B cell (primary cell): ENCODE data around the gene CBARP. TPM values are rescaled to one million over a fixed set of nuclear protein-coding genes. Genes with fewer than 3 reads are reported as not detected.
A peak's percentile ranks its signal among the peaks of the same experiment; 100 is the strongest.

Source experiments
- ATAC-seq: fragments of 200-7000 bp; cut with Tn5 transposase; one replicate; pipeline ENCODE4 v1.10.0; 2021; ENCODE audit warnings: low read depth, mild to moderate bottlenecking, moderate number of reproducible peaks, moderate library complexity
- CTCF ChIA-PET: fragments of 350-600 bp; sonication (Branson Sonifier 250); formaldehyde crosslinking; loops from one replicate; lab custom pipeline; 2021; ENCODE audit warnings: antibody characterized with exemption, inconsistent platforms; lab: Charles Lee
- POLR2A ChIA-PET: fragments of 350-600 bp; sonication (Branson Sonifier 250); formaldehyde crosslinking; loops from one replicate; lab custom pipeline; 2021; ENCODE audit warnings: antibody characterized with exemption; lab: Charles Lee
- DNase-seq: peaks from one replicate; pipeline ENCODE4 v3.0.0; 2013
- H2AFZ ChIP-seq: 2 replicates; pipeline ENCODE4 v1.6.1; 2012; ENCODE audit warnings: mild to moderate bottlenecking, low read depth, low read length; ENCODE audit not compliant: insufficient read depth, poor library complexity, severe bottlenecking
- H3K27ac ChIP-seq, 2 donors: 1 replicate in 1 of 2; 2 replicates in 1 of 2; pipeline ENCODE4 v1.5.1; 2012 to 2013; ENCODE audit warnings: low read length in 2 of 2, mild to moderate bottlenecking in 2 of 2, moderate library complexity in 1 of 2
- H3K27me3 ChIP-seq, 4 experiments: fragments of 200-600 bp in 1 of 4; sonication (generic) in 1 of 4; replicated peaks in 1 of 4; 1 replicate in 2 of 4; 2 replicates in 2 of 4; pipeline versions ENCODE4 v1.6.1 to v1.7.0; 2013 to 2016; ENCODE audit warnings: low read length in 3 of 4, mild to moderate bottlenecking in 2 of 4, mixed read lengths in 1 of 4, moderate library complexity in 1 of 4; ENCODE audit not compliant: insufficient read depth in 4 of 4, control insufficient read depth in 3 of 4; ENCODE audit errors: control extremely low read depth in 1 of 4
- H3K36me3 ChIP-seq, 2 experiments: replicated peaks in 1 of 2; 1 replicate in 1 of 2; 2 replicates in 1 of 2; pipeline versions ENCODE4 v1.6.1 to v1.7.1; 2013; ENCODE audit warnings: low read length in 1 of 2; ENCODE audit not compliant: insufficient read depth in 2 of 2, control insufficient read depth in 1 of 2; ENCODE audit errors: control extremely low read depth in 1 of 2, extremely low read depth in 1 of 2
- H3K4me1 ChIP-seq, 2 donors: fragments of 200-600 bp in 1 of 2; sonication (generic) in 1 of 2; 1 replicate in 1 of 2; 2 replicates in 1 of 2; pipeline versions ENCODE4 v1.5.1 to v1.6.1; 2013 to 2017; ENCODE audit warnings: low read length in 2 of 2; ENCODE audit not compliant: control insufficient read depth in 2 of 2, insufficient read depth in 2 of 2
- H3K4me2 ChIP-seq: replicated peaks from 2 replicates; pipeline ENCODE3; 2012; ENCODE audit warnings: mild to moderate bottlenecking, low read depth, low read length; ENCODE audit not compliant: poor library complexity, severe bottlenecking
- H3K4me3 ChIP-seq, 5 experiments: fragments of 200-600 bp in 1 of 5; sonication (generic) in 1 of 5; 1 replicate in 3 of 5; 2 replicates in 2 of 5; pipeline versions ENCODE4 v1.5.1 to v1.7.0; 2011 to 2016; ENCODE audit warnings: low read length in 4 of 5, mild to moderate bottlenecking in 4 of 5, low read depth in 2 of 5, control low read depth in 1 of 5, moderate library complexity in 1 of 5; ENCODE audit not compliant: insufficient read depth in 1 of 5; ENCODE audit errors: control extremely low read depth in 1 of 5, extremely low read depth in 1 of 5
- H3K79me2 ChIP-seq: fragments of 200-600 bp; sonication (generic); one replicate; pipeline ENCODE4 v1.6.0; 2016; ENCODE audit warnings: low read length; ENCODE audit not compliant: control insufficient read depth, insufficient read depth
- H3K9ac ChIP-seq: fragments of 200-600 bp; sonication (generic); 2 replicates; pipeline ENCODE4 v1.6.1; 2017; ENCODE audit warnings: mild to moderate bottlenecking, low read length, moderate library complexity
- H3K9me3 ChIP-seq, 3 donors: one replicate each; pipeline versions ENCODE4 v1.6.1 to v1.7.1; 2013; ENCODE audit warnings: low read length in 2 of 3; ENCODE audit not compliant: control insufficient read depth in 2 of 3, insufficient read depth in 1 of 3; ENCODE audit errors: control extremely low read depth in 1 of 3
- H4K20me1 ChIP-seq: 2 replicates; pipeline ENCODE4 v1.6.0; 2012; ENCODE audit warnings: mild to moderate bottlenecking, low read length; ENCODE audit not compliant: insufficient read depth, control insufficient read depth, poor library complexity, severe bottlenecking
- H3K27ac Mint-ChIP-seq: one replicate; pipeline ENCODE4 v1.8.0; 2021; ENCODE audit warnings: mixed read lengths
- H3K27me3 Mint-ChIP-seq: one replicate; pipeline ENCODE4 v1.8.0; 2021; ENCODE audit warnings: mixed read lengths
- H3K4me1 Mint-ChIP-seq: one replicate; pipeline ENCODE4 v1.8.0; 2021; ENCODE audit warnings: mixed read lengths
- H3K4me3 Mint-ChIP-seq: one replicate; pipeline ENCODE4 v1.8.0; 2021; ENCODE audit warnings: mixed read lengths
- H3K9me3 Mint-ChIP-seq: one replicate; pipeline ENCODE4 v1.8.0; 2022; ENCODE audit warnings: mixed read lengths; ENCODE audit not compliant: insufficient read depth
- EZH2 ChIP-seq: IDR thresholded peaks from 2 replicates; pipeline ENCODE4 v1.6.1; 2012; ENCODE audit warnings: borderline replicate concordance, low read depth, mild to moderate bottlenecking, moderate library complexity, low read length; ENCODE audit not compliant: insufficient read depth, poor library complexity, severe bottlenecking
- WGBS: methylation state at CpG from one replicate; pipeline ENCODE4 v1.1.5; 2013; ENCODE audit warnings: missing lambda C conversion rate; ENCODE audit not compliant: insufficient coverage; 5-methylcytosine and 5-hydroxymethylcytosine counted together
- intact Hi-C: fragments of 100-400 bp; cut with micrococcal nuclease; formaldehyde crosslinking; loops from one replicate; pipeline ENCODE4 v1.10.0; 2022
- polyA plus RNA-seq: library from polyadenylated mRNA; depleted of rRNA; stranded (reverse); fragments of >200 nt; gene quantifications from 2 replicates; pipeline ENCODE4 v1.2.3, GENCODE V29; 2012
- total RNA-seq, 2 donors: library from RNA; stranded (reverse); fragments of 120-200 nt in 1 of 2; gene quantifications; 1 replicate in 1 of 2; 2 replicates in 1 of 2; pipeline versions ENCODE4 v1.2.3 to v1.2.4, GENCODE V29; 2013 to 2022
- TF ChIP-seq, protein P1 (sequence below): fragments of 200-600 bp; IDR thresholded peaks from one replicate; pipeline ENCODE4 v1.8.0; 2022; ENCODE audit warnings: antibody characterized with exemption, mild to moderate bottlenecking

CBARP gene
- total and polyA plus RNA-seq, 2 donors (not counting 1 experiment from before 2014, with no cell fraction given): not detected

DNA sequence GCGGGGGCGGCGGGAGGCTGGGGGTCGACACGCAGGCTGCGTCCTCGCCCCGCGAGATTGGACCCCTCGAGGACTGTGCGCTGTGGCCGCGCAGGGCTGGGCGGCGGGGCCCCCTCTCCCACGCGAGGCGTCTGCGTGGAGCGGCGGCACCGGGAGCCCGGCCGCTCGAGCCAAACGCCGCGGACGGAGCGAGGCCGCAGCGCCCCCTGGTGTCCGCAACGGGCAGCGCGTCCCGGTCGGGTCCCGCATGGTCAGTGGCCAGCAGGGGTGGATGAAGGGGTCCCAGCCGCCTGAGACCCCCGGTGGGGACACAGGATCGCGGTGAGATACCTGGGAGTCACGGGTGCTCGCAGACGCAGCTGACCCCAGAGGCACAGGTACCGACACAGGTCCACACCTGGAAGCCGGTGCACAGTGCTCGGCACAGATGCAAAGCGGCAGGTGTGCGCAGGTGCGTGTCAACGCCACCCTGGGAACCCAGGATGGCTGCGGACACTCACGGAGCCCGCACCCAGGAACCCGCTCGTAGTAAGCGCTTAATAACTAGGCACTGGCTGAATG, 29.2 kb upstream of the CBARP start:
- H3K27ac Mint-ChIP-seq: peak overlapping the region; percentile 100
- Histone ChIP-seq H3K4me3 (peak overlapping the region in 4 of 5 experiments; percentile 48 to 64 (median 58)), H2AFZ (peak overlapping the region; percentile 48), H3K4me2 (peak overlapping the region; percentile 83), H4K20me1 (peaks cover 46% of the 10 kb centered on the region), H3K9me3 (no peaks in the 10 kb centered on the region), H3K79me2 (peaks cover 54% of the 10 kb centered on the region), H3K27me3 (no peaks in the 10 kb centered on the region), H3K27ac (peak overlapping the region; percentile 96 to 99), H3K36me3 (peaks cover 0 to 21% of the 10 kb centered on the region in 2 experiments), H3K4me1 (peaks cover 79 to 88% of the 10 kb centered on the region in 2 donors), H3K9ac (peak overlapping the region; percentile 57)
- peak; percentile 88 for DNase-seq
- peaks cover 80% of the 10 kb centered on the region for H3K4me1 Mint-ChIP-seq
- no peak for TF ChIP-seq EZH2
- TF ChIP-seq, protein P1, sequence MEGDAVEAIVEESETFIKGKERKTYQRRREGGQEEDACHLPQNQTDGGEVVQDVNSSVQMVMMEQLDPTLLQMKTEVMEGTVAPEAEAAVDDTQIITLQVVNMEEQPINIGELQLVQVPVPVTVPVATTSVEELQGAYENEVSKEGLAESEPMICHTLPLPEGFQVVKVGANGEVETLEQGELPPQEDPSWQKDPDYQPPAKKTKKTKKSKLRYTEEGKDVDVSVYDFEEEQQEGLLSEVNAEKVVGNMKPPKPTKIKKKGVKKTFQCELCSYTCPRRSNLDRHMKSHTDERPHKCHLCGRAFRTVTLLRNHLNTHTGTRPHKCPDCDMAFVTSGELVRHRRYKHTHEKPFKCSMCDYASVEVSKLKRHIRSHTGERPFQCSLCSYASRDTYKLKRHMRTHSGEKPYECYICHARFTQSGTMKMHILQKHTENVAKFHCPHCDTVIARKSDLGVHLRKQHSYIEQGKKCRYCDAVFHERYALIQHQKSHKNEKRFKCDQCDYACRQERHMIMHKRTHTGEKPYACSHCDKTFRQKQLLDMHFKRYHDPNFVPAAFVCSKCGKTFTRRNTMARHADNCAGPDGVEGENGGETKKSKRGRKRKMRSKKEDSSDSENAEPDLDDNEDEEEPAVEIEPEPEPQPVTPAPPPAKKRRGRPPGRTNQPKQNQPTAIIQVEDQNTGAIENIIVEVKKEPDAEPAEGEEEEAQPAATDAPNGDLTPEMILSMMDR: peak; percentile 94
- intact Hi-C loops: loop anchor here (1.0 to 5.0 kb wide), 3 partner anchors 18 to 165 kb away; partner anchors contain the start of gene GPX4
- ChIA-PET CTCF (interaction anchor here (0.8 to 10.0 kb wide), 17 partner anchors 8 to 237 kb away, joined by 3 to 658 read pairs (median 4); partner anchors contain the start of genes ARHGAP45, ATP5F1D, FAM174C and GPX4), POLR2A (interaction anchor here (0.6 to 11.0 kb wide), 15 partner anchors 8 to 785 kb away, joined by 3 to 402 read pairs (median 4); partner anchors contain the start of genes ARHGAP45, ATP5F1D, FAM174C and GPX4)
- no peaks in the 10 kb centered on the region for H3K27me3 Mint-ChIP-seq
- ATAC-seq: peak; percentile 4
- peak overlapping the region; percentile 95 for H3K4me3 Mint-ChIP-seq
- H3K9me3 Mint-ChIP-seq: no peaks in the 10 kb centered on the region
- under 1% methylated on average over 55 of the region's 59 CpGs for WGBS
